Peyer's patch (tissue), 4 donors: ENCODE results near the gene MTIF3.

Experiments used
- CTCF ChIP-seq, 6 experiments: fragments of 450-650 bp in 4 of 6; fragments of 200-600 bp in 2 of 6; sonication (generic) in 1 of 6; IDR thresholded peaks; one replicate each; pipeline ENCODE4 v1.5.1; 2017 to 2019; ENCODE audit warnings: antibody characterized with exemption in 6 of 6, mild to moderate bottlenecking in 3 of 6, moderate library complexity in 1 of 6
- POLR2A ChIP-seq, 2 donors: fragments of 450-650 bp; IDR thresholded peaks; one replicate each; pipeline ENCODE4 v1.5.1; 2017; ENCODE audit warnings: antibody characterized with exemption in 2 of 2, mild to moderate bottlenecking in 2 of 2, moderate library complexity in 2 of 2

- TF ChIP-seq CTCF (IDR thresholded peaks at IDR 0.05) (no peak), POLR2A (IDR thresholded peaks at IDR 0.05) (no peak)
Observed at GRCh38 chr13:27470075-27470820, 19.9 kb upstream of the MTIF3 start.
